ENCODE data around the gene TRIM29. TPM values are rescaled to one million over a fixed set of nuclear protein-coding genes. Genes with fewer than 3 reads are reported as not detected.
"Not testable (repeated sequence)": the region's sequence is repeated elsewhere in the genome, so short reads cannot be mapped to it uniquely, and the experiment has no call there.

The TRIM29 gene
- total RNA-seq, 1 donor from 2014 or later, result 146 TPM

- Histone ChIP-seq H3K36me3 (ENCODE audit: control insufficient read depth, insufficient read depth, low read length) (no peaks in the 10 kb centered on the region), H3K4me3 (ENCODE audit: low read depth, low read length) (no peak overlapping the region), H3K27me3 (ENCODE audit: control insufficient read depth, insufficient read depth, low read length) (no peaks in the 10 kb centered on the region)
- TF ChIP-seq CTCF (IDR thresholded peaks at IDR 0.05; ENCODE audit: insufficient read depth, low read length, severe bottlenecking), result no peak
- no peak for FAIRE-seq
- DNase-seq (ENCODE audit: low read depth), result no peak
Observed at GRCh38 chr11:120144501-120144900, 6.6 kb upstream of the TRIM29 start.

GRCh38 chr11:120143472-120143871 lies 5.6 kb upstream of the TRIM29 start:
- FAIRE-seq; H3K36me3 ChIP-seq (ENCODE audit: control insufficient read depth, insufficient read depth, low read length); H3K27me3 ChIP-seq (ENCODE audit: control insufficient read depth, insufficient read depth, low read length); H3K4me3 ChIP-seq (ENCODE audit: low read depth, low read length); DNase-seq (ENCODE audit: low read depth): not testable (repeated sequence)

GRCh38 chr11:120142441-120143100 lies 4.7 kb upstream of the TRIM29 start:
- Histone ChIP-seq H3K36me3 (ENCODE audit: control insufficient read depth, insufficient read depth, low read length) (no peaks in the 10 kb centered on the region), H3K27me3 (ENCODE audit: control insufficient read depth, insufficient read depth, low read length) (no peaks in the 10 kb centered on the region), H3K4me3 (ENCODE audit: low read depth, low read length) (no peak overlapping the region)
- TF ChIP-seq CTCF (IDR thresholded peaks at IDR 0.05; ENCODE audit: insufficient read depth, low read length, severe bottlenecking), result no peak
- DNase-seq (ENCODE audit: low read depth) (no peak), FAIRE-seq (no peak)

- no peak for TF ChIP-seq CTCF (IDR thresholded peaks at IDR 0.05; ENCODE audit: insufficient read depth, low read length, severe bottlenecking)
- H3K4me3 ChIP-seq (ENCODE audit: low read depth, low read length), result no peak overlapping the region
- no peak for DNase-seq (ENCODE audit: low read depth)
- no peak for FAIRE-seq
- H3K27me3 ChIP-seq (ENCODE audit: control insufficient read depth, insufficient read depth, low read length), result no peaks in the 10 kb centered on the region
- H3K36me3 ChIP-seq (ENCODE audit: control insufficient read depth, insufficient read depth, low read length), result no peaks in the 10 kb centered on the region
Observed at GRCh38 chr11:120141768-120142423, 4.0 kb upstream of the TRIM29 start.

GRCh38 chr11:120141113-120141767 lies 3.3 kb upstream of the TRIM29 start:
- FAIRE-seq (peak; percentile 50), DNase-seq (ENCODE audit: low read depth) (no peak)
- TF ChIP-seq CTCF (IDR thresholded peaks at IDR 0.05; ENCODE audit: insufficient read depth, low read length, severe bottlenecking), result no peak
- no peaks in the 10 kb centered on the region for H3K36me3 ChIP-seq (ENCODE audit: control insufficient read depth, insufficient read depth, low read length)
- H3K27me3 ChIP-seq (ENCODE audit: control insufficient read depth, insufficient read depth, low read length), result no peaks in the 10 kb centered on the region
- no peak overlapping the region for H3K4me3 ChIP-seq (ENCODE audit: low read depth, low read length)

- no peak for DNase-seq (ENCODE audit: low read depth)
- no peak for FAIRE-seq
- Histone ChIP-seq H3K4me3 (ENCODE audit: low read depth, low read length) (no peak overlapping the region), H3K27me3 (ENCODE audit: control insufficient read depth, insufficient read depth, low read length) (no peaks in the 10 kb centered on the region), H3K36me3 (ENCODE audit: control insufficient read depth, insufficient read depth, low read length) (peaks cover 3% of the 10 kb centered on the region)
- TF ChIP-seq CTCF (IDR thresholded peaks at IDR 0.05; ENCODE audit: insufficient read depth, low read length, severe bottlenecking), result no peak
Observed at GRCh38 chr11:120139316-120140069, 1.6 kb upstream of the TRIM29 start.

Measured in bronchial epithelial cell (primary cell).